ENCODE data around the gene LRRC28. TPM values are rescaled to one million over a fixed set of nuclear protein-coding genes. Genes with fewer than 3 reads are reported as not detected.

The LRRC28 gene
- polyA plus RNA-seq, 1 donor from 2014 or later = 20.4 TPM

DNA sequence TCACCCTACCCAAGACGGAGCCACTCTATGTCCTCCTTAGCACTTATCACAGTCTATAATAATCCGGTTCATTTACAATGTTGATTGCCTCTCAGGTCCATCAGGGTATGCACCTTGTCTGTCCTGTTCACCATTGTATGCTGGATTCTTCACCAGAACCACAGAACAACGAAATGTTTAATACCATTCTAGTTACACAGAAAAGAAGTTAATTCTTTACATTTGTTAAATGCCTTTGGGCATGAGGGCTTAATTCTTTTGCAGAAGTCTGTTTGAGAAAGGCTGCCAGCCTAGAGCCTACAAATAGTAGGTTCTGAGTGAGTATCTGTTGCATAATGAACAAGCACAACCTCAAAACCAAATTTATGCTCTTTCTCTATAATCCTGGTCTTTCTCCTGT, 24.5 kb upstream of the LRRC28 start:
- H2AFZ ChIP-seq (ENCODE audit: low read depth, low read length) = no peak overlapping the region
- no peaks in the 10 kb centered on the region for H3K9me3 ChIP-seq (ENCODE audit: low read length)

DNA sequence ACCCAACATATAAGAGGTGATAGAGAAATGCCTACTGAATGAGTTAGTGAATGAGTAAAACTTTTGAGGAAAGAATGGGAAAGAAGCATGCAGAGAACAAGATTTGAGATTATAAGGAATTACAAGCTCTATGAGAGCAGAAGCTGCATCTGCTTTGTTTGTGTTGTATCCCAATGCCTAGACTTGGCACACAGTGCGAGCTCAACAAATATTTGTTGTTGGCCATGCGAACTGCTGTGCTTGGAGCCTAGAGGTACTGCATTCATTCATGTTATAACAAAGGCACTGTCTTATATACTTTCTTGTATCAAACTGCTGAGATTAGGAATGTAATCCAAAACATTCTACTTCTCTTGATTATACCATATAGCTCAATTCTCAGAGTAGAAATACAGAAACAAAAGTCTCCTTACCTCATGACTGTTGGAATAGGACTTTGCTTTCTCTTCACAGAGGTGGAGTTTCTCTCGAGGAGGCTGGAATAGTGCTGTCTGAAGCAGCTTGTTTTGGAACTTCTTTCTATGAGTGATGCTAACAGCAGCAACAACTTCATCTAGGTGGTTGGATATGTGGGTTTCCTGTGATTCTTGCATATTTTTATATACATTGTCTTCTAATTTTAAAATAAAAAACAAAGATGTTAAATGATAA, 23.0 kb upstream of the LRRC28 start:
- no peaks in the 10 kb centered on the region for H3K79me2 ChIP-seq (replicated peaks; ENCODE audit: insufficient read depth, low read length)
- no peaks in the 10 kb centered on the region for H3F3A ChIP-seq (ENCODE audit: insufficient read depth, low read length, poor library complexity, severe bottlenecking)
- no peak overlapping the region for H3K4me3 ChIP-seq (ENCODE audit: low read length)
- TF ChIP-seq, protein P1, sequence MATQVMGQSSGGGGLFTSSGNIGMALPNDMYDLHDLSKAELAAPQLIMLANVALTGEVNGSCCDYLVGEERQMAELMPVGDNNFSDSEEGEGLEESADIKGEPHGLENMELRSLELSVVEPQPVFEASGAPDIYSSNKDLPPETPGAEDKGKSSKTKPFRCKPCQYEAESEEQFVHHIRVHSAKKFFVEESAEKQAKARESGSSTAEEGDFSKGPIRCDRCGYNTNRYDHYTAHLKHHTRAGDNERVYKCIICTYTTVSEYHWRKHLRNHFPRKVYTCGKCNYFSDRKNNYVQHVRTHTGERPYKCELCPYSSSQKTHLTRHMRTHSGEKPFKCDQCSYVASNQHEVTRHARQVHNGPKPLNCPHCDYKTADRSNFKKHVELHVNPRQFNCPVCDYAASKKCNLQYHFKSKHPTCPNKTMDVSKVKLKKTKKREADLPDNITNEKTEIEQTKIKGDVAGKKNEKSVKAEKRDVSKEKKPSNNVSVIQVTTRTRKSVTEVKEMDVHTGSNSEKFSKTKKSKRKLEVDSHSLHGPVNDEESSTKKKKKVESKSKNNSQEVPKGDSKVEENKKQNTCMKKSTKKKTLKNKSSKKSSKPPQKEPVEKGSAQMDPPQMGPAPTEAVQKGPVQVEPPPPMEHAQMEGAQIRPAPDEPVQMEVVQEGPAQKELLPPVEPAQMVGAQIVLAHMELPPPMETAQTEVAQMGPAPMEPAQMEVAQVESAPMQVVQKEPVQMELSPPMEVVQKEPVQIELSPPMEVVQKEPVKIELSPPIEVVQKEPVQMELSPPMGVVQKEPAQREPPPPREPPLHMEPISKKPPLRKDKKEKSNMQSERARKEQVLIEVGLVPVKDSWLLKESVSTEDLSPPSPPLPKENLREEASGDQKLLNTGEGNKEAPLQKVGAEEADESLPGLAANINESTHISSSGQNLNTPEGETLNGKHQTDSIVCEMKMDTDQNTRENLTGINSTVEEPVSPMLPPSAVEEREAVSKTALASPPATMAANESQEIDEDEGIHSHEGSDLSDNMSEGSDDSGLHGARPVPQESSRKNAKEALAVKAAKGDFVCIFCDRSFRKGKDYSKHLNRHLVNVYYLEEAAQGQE (IDR thresholded peaks at IDR 0.05; ENCODE audit: borderline replicate concordance) = no peak
- TF ChIP-seq EZH2 (IDR thresholded peaks at IDR 0.05; ENCODE audit: borderline replicate concordance, insufficient read depth, low read length, poor library complexity, severe bottlenecking) = no peak
- no peaks in the 10 kb centered on the region for H3K9me3 ChIP-seq (ENCODE audit: low read length)
- H3K9me2 ChIP-seq (ENCODE audit: insufficient read depth, low read length) = no peaks in the 10 kb centered on the region
- no peaks in the 10 kb centered on the region for H4K20me1 ChIP-seq (ENCODE audit: insufficient read depth)
- no peaks in the 10 kb centered on the region for H3K36me3 ChIP-seq (ENCODE audit: insufficient read depth, low read length)
- no peak overlapping the region for H3K4me2 ChIP-seq (ENCODE audit: low read length)
- no peak overlapping the region for H3K9ac ChIP-seq (ENCODE audit: low read length)
- no peak overlapping the region for H3K27ac ChIP-seq (ENCODE audit: low read length)
- H3K27me3 ChIP-seq (ENCODE audit: insufficient read depth, low read depth, low read length) = no peaks in the 10 kb centered on the region
- no peak overlapping the region for H2AFZ ChIP-seq (ENCODE audit: low read depth, low read length)

More for the DNA sequence above, 24.5 kb upstream of the LRRC28 start:
- Histone ChIP-seq H3K9me2 (ENCODE audit: insufficient read depth, low read length) (no peaks in the 10 kb centered on the region), H3K27me3 (ENCODE audit: insufficient read depth, low read depth, low read length) (no peaks in the 10 kb centered on the region), H3K4me2 (ENCODE audit: low read length) (no peak overlapping the region), H4K20me1 (ENCODE audit: insufficient read depth) (no peaks in the 10 kb centered on the region), H3K36me3 (ENCODE audit: insufficient read depth, low read length) (no peaks in the 10 kb centered on the region), H3K79me2 (replicated peaks; ENCODE audit: insufficient read depth, low read length) (no peaks in the 10 kb centered on the region), H3F3A (ENCODE audit: insufficient read depth, low read length, poor library complexity, severe bottlenecking) (no peaks in the 10 kb centered on the region), H3K4me3 (ENCODE audit: low read length) (no peak overlapping the region), H3K9ac (ENCODE audit: low read length) (no peak overlapping the region), H3K27ac (ENCODE audit: low read length) (no peak overlapping the region)
- TF ChIP-seq POLR2AphosphoS5 (IDR thresholded peaks at IDR 0.05) (no peak), EZH2 (IDR thresholded peaks at IDR 0.05; ENCODE audit: borderline replicate concordance, insufficient read depth, low read length, poor library complexity, severe bottlenecking) (no peak), SMC3 (conservative IDR thresholded peaks at IDR 0.05; ENCODE audit: poor library complexity) (no peak), TAF1 (IDR thresholded peaks at IDR 0.05; ENCODE audit: low read depth) (no peak), RAD21 (conservative IDR thresholded peaks at IDR 0.05) (no peak)
- TF ChIP-seq, protein P2, sequence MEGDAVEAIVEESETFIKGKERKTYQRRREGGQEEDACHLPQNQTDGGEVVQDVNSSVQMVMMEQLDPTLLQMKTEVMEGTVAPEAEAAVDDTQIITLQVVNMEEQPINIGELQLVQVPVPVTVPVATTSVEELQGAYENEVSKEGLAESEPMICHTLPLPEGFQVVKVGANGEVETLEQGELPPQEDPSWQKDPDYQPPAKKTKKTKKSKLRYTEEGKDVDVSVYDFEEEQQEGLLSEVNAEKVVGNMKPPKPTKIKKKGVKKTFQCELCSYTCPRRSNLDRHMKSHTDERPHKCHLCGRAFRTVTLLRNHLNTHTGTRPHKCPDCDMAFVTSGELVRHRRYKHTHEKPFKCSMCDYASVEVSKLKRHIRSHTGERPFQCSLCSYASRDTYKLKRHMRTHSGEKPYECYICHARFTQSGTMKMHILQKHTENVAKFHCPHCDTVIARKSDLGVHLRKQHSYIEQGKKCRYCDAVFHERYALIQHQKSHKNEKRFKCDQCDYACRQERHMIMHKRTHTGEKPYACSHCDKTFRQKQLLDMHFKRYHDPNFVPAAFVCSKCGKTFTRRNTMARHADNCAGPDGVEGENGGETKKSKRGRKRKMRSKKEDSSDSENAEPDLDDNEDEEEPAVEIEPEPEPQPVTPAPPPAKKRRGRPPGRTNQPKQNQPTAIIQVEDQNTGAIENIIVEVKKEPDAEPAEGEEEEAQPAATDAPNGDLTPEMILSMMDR (IDR thresholded peaks at IDR 0.05; ENCODE audit: poor library complexity, severe bottlenecking) = no peak

DNA sequence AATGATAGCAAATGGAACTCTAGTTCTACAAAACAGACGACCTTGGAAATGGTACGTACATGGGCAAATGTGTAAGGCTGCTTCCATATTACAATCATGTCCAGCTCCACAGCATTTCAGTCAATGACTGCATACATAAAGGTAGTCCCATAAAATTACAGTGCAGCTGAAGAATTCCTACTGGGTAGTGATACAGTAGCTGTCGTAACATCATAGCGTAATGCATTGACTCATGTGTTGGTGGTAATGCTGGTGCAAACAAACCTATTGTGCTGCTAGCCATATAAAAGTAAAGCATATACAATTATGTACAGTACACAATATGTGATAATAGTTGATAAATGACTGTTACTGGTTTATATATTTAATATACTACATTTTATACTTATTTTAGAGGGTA, 20.4 kb upstream of the LRRC28 start:
- Histone ChIP-seq H3K36me3 (ENCODE audit: insufficient read depth, low read length) (no peaks in the 10 kb centered on the region), H3K27me3 (ENCODE audit: insufficient read depth, low read depth, low read length) (no peaks in the 10 kb centered on the region), H4K20me1 (ENCODE audit: insufficient read depth) (no peaks in the 10 kb centered on the region), H3F3A (ENCODE audit: insufficient read depth, low read length, poor library complexity, severe bottlenecking) (no peaks in the 10 kb centered on the region), H2AFZ (ENCODE audit: low read depth, low read length) (no peak overlapping the region), H3K9me3 (ENCODE audit: low read length) (no peaks in the 10 kb centered on the region), H3K4me2 (ENCODE audit: low read length) (no peak overlapping the region), H3K9ac (ENCODE audit: low read length) (no peak overlapping the region), H3K79me2 (replicated peaks; ENCODE audit: insufficient read depth, low read length) (no peaks in the 10 kb centered on the region), H3K9me2 (ENCODE audit: insufficient read depth, low read length) (no peaks in the 10 kb centered on the region), H3K4me3 (ENCODE audit: low read length) (no peak overlapping the region), H3K27ac (ENCODE audit: low read length) (no peak overlapping the region)
- TF ChIP-seq POLR2AphosphoS5 (IDR thresholded peaks at IDR 0.05) (no peak), EZH2 (IDR thresholded peaks at IDR 0.05; ENCODE audit: borderline replicate concordance, insufficient read depth, low read length, poor library complexity, severe bottlenecking) (no peak), MXI1 (conservative IDR thresholded peaks at IDR 0.05; ENCODE audit: poor library complexity, severe bottlenecking) (no peak), TAF1 (IDR thresholded peaks at IDR 0.05; ENCODE audit: low read depth) (no peak), RAD21 (conservative IDR thresholded peaks at IDR 0.05) (no peak), EP300 (conservative IDR thresholded peaks at IDR 0.05; ENCODE audit: poor library complexity, severe bottlenecking) (no peak), SMC3 (conservative IDR thresholded peaks at IDR 0.05; ENCODE audit: poor library complexity) (no peak)
- TF ChIP-seq, protein P2 (IDR thresholded peaks at IDR 0.05; ENCODE audit: poor library complexity, severe bottlenecking) = no peak
- TF ChIP-seq, protein P1 (IDR thresholded peaks at IDR 0.05; ENCODE audit: borderline replicate concordance) = no peak

Measured in neural cell (in vitro differentiated cells).